Hepatocyte (in vitro differentiated cells): ENCODE results near the gene SLCO3A1. TPM values are rescaled to one million over a fixed set of nuclear protein-coding genes. Genes with fewer than 3 reads are reported as not detected.
"Not testable (repeated sequence)": the region's sequence is repeated elsewhere in the genome, so short reads cannot be mapped to it uniquely, and the experiment has no call there.

ENCODE experiments used
- DNase-seq: peaks from one replicate; pipeline ENCODE4 v3.0.0-alpha.2; 2016; ENCODE audit warnings: low spot score
- H2AFZ ChIP-seq: fragments of 200-600 bp; sonication (generic); 2 replicates; pipeline ENCODE4 v1.6.0; 2016; ENCODE audit warnings: antibody characterized with exemption, mild to moderate bottlenecking
- H3K27ac ChIP-seq: fragments of 200-600 bp; sonication (generic); 2 replicates; pipeline ENCODE4 v1.5.1; 2016; ENCODE audit warnings: mild to moderate bottlenecking
- H3K27me3 ChIP-seq: fragments of 200-600 bp; sonication (generic); 2 replicates; pipeline ENCODE4 v1.6.1; 2016
- H3K36me3 ChIP-seq: fragments of 200-600 bp; sonication (generic); replicated peaks from 2 replicates; pipeline ENCODE4 v1.5.1; 2016; ENCODE audit warnings: low read depth; ENCODE audit not compliant: insufficient read depth
- H3K4me1 ChIP-seq: fragments of 200-600 bp; sonication (generic); 2 replicates; pipeline ENCODE4 v1.5.1; 2016; ENCODE audit warnings: mild to moderate bottlenecking, moderate library complexity; ENCODE audit not compliant: insufficient read depth
- H3K4me2 ChIP-seq: fragments of 200-600 bp; sonication (generic); 2 replicates; pipeline ENCODE4 v1.6.0; 2016
- H3K4me3 ChIP-seq: fragments of 200-600 bp; sonication (generic); 2 replicates; pipeline ENCODE4 v1.5.1; 2016; ENCODE audit warnings: mild to moderate bottlenecking
- H3K79me2 ChIP-seq: fragments of 200-600 bp; sonication (generic); 2 replicates; pipeline ENCODE4 v1.6.0; 2017; ENCODE audit warnings: mild to moderate bottlenecking
- H3K9me2 ChIP-seq: fragments of 200-600 bp; sonication (generic); replicated peaks from 2 replicates; pipeline ENCODE4 v1.6.0; 2017; ENCODE audit warnings: mild to moderate bottlenecking; ENCODE audit not compliant: insufficient read depth
- H3K9me3 ChIP-seq: fragments of 200-600 bp; sonication (generic); 2 replicates; pipeline ENCODE4 v1.5.1; 2016; ENCODE audit warnings: low read depth, mild to moderate bottlenecking
- H4K20me1 ChIP-seq: fragments of 200-600 bp; sonication (generic); 2 replicates; pipeline ENCODE4 v1.6.0; 2016; ENCODE audit warnings: mild to moderate bottlenecking; ENCODE audit not compliant: insufficient read depth, poor library complexity, severe bottlenecking
- CTCF ChIP-seq: fragments of 200-600 bp; sonication (generic); IDR thresholded peaks from 2 replicates; pipeline ENCODE4 v1.5.1; 2016; ENCODE audit warnings: antibody characterized with exemption, mild to moderate bottlenecking; ENCODE audit not compliant: poor library complexity
- EZH2 ChIP-seq: fragments of 200-600 bp; sonication (generic); IDR thresholded peaks from 2 replicates; pipeline ENCODE4 v1.6.1; 2016; ENCODE audit warnings: antibody characterized with exemption, mild to moderate bottlenecking, borderline replicate concordance
- EZH2phosphoT487 ChIP-seq: fragments of 200-600 bp; sonication (generic); IDR thresholded peaks from one replicate; pipeline ENCODE4 v1.6.1; 2018; ENCODE audit warnings: antibody characterized with exemption, mild to moderate bottlenecking, low read depth, moderate library complexity; ENCODE audit not compliant: unreplicated experiment, severe bottlenecking
- WGBS: methylation state at CpG from one replicate; pipeline ENCODE4 v1.1.6; 2016; ENCODE audit warnings: low lambda C conversion rate; ENCODE audit errors: missing lambda C conversion rate; 5-methylcytosine and 5-hydroxymethylcytosine counted together
- polyA plus RNA-seq: library from polyadenylated mRNA; unstranded; fragments of >200 nt; fragmentation: Nextera tagmentation; extraction: Ambion mirVana; gene quantifications from 2 replicates; pipeline ENCODE4 v1.2.1, GENCODE V29; 2016
- total RNA-seq: library from RNA; depleted of rRNA; stranded (reverse); fragments of >200 nt; gene quantifications from 2 replicates; pipeline ENCODE4 v1.2.3, GENCODE V29; 2014

Gene SLCO3A1
- total and polyA plus RNA-seq, 2 experiments from 2014 or later = 1.3 to 5.4 TPM

DNA sequence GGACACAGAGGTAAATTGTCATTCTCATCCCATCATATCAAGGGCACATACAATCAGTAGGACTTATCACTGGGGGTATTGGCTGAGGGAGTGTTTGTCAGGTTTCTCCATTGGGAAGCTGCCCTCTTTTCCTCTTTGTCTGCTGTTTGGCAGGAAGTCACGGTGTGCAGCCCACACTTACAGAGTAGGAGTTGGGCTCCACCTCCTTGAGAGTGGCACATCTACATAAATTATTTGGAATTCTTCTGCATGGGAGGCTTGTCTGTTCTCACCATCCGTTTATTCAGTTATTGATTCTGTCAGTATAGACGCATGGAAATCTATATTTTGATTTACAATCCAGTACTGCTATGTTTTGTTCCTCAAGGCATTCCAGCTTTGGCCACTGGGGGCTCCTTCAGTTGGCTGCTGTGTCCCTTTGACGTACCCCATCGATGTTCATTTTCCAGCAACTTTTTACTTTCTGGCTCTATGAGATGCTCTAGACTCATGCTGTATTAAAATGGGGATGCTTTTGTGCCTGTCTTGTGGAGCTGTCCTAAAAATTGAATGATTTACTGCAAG is 200.3 kb downstream of the SLCO3A1 start:
- DNase-seq = no peak
- no peaks in the 10 kb centered on the region for H3K4me1 ChIP-seq
- H3K79me2 ChIP-seq = no peaks in the 10 kb centered on the region
- no peak overlapping the region for H2AFZ ChIP-seq
- H3K27me3 ChIP-seq = peaks cover 3% of the 10 kb centered on the region
- H3K36me3 ChIP-seq = no peaks in the 10 kb centered on the region
- WGBS = 69% methylated on average over 5 of the region's 5 CpGs
- no peak overlapping the region for H3K4me2 ChIP-seq
- H3K9me2 ChIP-seq = no peaks in the 10 kb centered on the region
- no peak overlapping the region for H3K27ac ChIP-seq
- no peaks in the 10 kb centered on the region for H4K20me1 ChIP-seq
- no peaks in the 10 kb centered on the region for H3K9me3 ChIP-seq
- H3K4me3 ChIP-seq = no peak overlapping the region
- TF ChIP-seq EZH2 = no peak
- peak; percentile 23 for TF ChIP-seq CTCF

- H3K4me2 ChIP-seq = no peak overlapping the region
- H3K9me3 ChIP-seq = no peaks in the 10 kb centered on the region
- peaks cover 3% of the 10 kb centered on the region for H3K27me3 ChIP-seq
- H3K9me2 ChIP-seq = no peaks in the 10 kb centered on the region
- no peak overlapping the region for H3K4me3 ChIP-seq
- H4K20me1 ChIP-seq = no peaks in the 10 kb centered on the region
- no peaks in the 10 kb centered on the region for H3K79me2 ChIP-seq
- WGBS = 81% methylated on average over 4 of the region's 4 CpGs
- H3K27ac ChIP-seq = no peak overlapping the region
- H3K4me1 ChIP-seq = no peaks in the 10 kb centered on the region
- no peak for TF ChIP-seq CTCF
- no peak for TF ChIP-seq EZH2
- TF ChIP-seq EZH2phosphoT487 = no peak
- H2AFZ ChIP-seq = no peak overlapping the region
- H3K36me3 ChIP-seq = no peaks in the 10 kb centered on the region
- DNase-seq = no peak
Observed at GRCh38 chr15:92056875-92057274, 203.4 kb downstream of the SLCO3A1 start.

DNA sequence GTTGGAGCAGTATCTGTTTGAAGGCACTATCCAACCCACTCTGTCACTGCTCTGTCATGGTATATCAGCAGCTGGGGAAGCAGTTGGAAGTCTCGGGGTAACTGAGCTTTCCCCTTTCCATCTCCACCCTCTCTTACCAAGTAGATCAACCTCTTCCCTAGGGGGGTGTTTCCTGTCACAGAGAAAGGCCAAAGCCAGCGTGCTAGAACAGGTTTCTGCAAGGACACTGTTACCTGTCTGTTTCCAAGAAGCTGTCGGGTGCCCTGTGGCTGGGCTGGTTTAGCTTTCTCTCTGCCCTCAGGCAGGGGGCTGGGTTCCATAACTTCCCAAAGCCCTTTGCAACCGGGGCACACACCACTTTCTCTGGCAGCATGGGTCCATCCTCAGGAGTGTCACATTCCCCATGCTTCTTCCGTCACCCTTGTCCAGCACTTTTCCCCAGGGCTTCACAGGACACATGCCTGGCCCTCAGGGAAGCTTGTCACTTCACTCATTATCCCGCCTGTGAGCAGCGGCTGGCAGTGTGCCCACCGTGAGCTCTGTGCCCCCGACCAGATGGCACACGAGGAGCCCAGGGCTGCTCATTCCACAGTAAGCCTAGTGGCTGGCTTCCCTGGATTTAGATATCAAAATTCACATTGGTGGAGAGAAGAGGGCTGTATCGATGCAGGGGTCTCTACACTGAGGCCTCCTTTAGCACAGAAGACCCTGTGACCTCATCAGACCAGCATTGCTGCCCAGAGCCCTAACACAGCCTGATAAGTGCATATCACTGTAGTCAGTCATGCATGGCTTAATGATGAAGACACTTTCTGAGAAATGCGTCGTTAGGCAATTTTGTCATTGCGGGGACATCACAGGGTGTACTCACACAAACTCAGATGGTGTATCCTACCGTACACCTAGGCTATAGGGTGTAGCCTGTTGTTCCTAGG is 205.8 kb downstream of the SLCO3A1 start:
- H3K27me3 ChIP-seq = peaks cover 3% of the 10 kb centered on the region
- WGBS = 87% methylated on average over 15 of the region's 15 CpGs

GRCh38 chr15:92059971-92060311 is 206.4 kb downstream of the SLCO3A1 start:
- H3K9me3 ChIP-seq, H3K27ac ChIP-seq, H2AFZ ChIP-seq, H3K27me3 ChIP-seq, H3K9me2 ChIP-seq, H3K4me3 ChIP-seq, H3K79me2 ChIP-seq, DNase-seq, H3K4me2 ChIP-seq, H3K4me1 ChIP-seq, H4K20me1 ChIP-seq, H3K36me3 ChIP-seq: not testable (repeated sequence)
- 73% methylated on average over 3 of the region's 3 CpGs for WGBS

More for the DNA sequence above, 205.8 kb downstream of the SLCO3A1 start:
- Histone ChIP-seq H3K4me2 (no peak overlapping the region), H3K27ac (no peak overlapping the region), H3K4me1 (no peaks in the 10 kb centered on the region), H3K4me3 (no peak overlapping the region), H3K79me2 (no peaks in the 10 kb centered on the region), H4K20me1 (no peaks in the 10 kb centered on the region), H3K9me3 (no peaks in the 10 kb centered on the region), H3K9me2 (no peaks in the 10 kb centered on the region), H2AFZ (no peak overlapping the region), H3K36me3 (no peaks in the 10 kb centered on the region)
- no peak for TF ChIP-seq EZH2phosphoT487
- TF ChIP-seq CTCF = no peak
- no peak for TF ChIP-seq EZH2
- no peak for DNase-seq
